GM19397 (cell line): ENCODE measurements around the gene CER1.

Source experiments
- ATAC-seq: cut with Tn5 transposase; IDR thresholded peaks from one replicate; pipeline ENCODE4 v1.9.1; 2021; ENCODE audit warnings: mild to moderate bottlenecking, moderate library complexity; ENCODE audit not compliant: unreplicated experiment

CER1 gene, protein sequence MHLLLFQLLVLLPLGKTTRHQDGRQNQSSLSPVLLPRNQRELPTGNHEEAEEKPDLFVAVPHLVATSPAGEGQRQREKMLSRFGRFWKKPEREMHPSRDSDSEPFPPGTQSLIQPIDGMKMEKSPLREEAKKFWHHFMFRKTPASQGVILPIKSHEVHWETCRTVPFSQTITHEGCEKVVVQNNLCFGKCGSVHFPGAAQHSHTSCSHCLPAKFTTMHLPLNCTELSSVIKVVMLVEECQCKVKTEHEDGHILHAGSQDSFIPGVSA

DNA sequence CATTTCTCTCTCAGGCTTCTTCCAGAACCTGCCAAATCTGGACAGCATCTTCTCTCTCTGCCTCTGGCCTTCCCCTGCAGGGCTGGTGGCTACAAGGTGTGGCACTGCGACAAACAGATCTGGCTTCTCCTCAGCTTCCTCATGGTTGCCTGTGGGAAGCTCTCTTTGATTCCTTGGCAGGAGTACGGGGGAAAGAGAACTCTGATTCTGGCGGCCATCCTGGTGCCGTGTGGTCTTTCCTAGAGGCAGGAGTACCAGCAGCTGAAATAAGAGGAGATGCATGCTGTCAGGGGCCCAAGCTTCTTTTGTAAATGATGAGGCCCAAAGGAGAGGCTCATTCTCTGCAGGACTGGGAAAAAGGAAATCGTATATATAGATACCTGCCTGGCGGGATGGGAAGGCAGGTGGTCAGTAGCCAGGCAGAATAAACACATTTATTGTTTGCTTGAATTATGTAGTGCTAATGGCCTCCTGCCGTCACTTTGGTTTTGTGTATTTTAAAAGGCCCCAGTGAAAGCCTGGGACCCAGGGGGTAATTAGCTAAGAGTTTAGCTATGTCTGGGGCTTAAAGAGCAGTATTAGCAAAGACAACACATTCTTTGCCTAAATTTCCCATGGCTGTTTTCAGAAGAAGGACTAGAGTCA lies at the start of gene CER1:
Gene CER1 (minus strand): TSS at position 343 of the 645 bp plus-strand sequence. CDS start 61 bp downstream, at position 282.
- no peak for ATAC-seq

DNA sequence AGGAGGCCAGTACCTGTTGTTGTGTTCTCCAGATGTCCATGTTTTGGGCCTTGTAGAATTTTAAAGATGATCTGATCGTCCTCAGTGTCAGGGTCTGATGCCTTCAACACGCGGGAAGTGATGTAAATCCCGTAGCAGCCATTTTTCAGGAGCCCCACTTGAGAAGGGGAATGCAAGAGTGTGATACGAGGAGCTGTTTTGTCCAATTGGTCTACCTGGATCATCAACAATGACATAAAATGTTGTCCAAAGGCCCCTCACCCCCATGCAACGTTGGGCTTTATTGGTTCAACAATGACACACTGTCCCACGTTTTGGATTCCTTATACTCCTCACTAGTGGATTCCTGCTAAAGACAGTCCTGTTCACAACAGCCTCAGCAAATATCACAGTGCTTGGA lies 48.1 kb upstream of the CER1 start:
- ATAC-seq, result no peak

DNA sequence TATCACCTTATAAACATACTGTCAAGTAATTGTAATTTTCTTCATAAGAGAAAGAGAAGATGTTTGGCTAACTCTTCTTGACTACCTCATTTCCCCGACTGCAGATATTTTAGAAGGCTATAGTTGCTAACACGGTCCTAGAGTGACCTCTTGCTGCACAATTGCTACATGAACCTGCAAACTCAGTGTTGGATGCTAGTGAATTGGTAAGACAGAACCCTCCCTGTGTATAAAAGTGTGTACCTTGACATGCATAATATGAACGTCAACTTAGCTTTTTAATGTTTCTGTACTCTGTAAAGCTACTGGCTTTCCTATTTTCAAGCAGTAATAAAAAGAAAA lies 46.7 kb upstream of the CER1 start:
- no peak for ATAC-seq

DNA sequence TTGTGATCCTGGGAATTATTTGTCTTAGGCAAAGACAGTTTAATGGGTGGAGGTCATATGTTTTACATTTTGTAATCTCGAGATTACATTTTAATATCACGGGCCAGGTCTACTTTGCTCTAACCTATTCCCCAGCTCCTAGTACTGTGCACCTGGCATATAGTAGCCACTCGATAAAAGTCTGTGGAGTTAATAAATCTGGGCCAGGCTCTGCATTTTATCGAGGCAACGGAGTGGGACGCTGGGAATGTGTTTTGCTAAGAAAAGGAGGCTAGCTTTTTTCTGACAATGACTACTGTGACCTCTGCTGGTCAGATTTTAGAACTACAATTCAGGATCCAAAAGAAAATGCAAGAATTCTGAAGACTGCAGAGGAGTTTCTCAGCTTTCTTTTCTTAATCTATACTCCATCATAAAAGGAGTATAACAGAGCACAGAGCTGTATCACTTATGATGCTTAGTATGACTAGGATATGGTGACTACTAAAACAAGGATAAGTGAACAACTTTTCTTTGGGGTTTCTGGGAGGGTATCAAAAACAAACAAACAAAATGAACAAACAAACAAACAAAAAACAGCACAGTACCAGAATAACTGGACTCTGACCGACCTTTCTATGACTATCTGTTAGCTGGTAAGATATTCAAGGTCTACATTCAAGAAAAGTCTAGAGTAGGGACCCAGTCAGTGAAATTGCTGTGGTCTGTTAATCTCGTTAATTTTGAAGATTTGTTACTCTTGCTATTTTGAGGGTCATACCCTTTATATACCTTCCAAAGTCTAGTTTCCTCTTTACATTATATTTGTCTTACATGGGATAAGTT lies 46.1 kb upstream of the CER1 start:
- no peak for ATAC-seq

DNA sequence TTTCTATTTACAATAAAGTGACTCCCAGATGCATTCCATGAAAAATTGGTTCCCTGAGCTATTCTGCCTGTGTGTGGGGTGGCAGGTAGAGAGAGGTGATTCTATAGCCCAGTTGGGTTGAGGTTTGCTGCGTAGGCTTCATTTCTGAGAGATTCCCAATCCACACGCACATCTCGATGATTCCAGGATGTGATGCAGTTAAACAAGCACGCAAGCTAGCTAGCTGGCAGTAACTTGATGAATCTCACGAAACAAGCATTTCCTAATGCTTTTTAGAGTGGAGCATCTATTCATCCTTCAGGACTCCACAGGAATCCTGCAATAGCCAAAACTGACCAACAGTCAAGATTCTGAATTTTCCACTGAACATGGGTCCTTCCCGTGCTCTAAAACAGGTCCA lies 43.8 kb upstream of the CER1 start:
- no peak for ATAC-seq

DNA sequence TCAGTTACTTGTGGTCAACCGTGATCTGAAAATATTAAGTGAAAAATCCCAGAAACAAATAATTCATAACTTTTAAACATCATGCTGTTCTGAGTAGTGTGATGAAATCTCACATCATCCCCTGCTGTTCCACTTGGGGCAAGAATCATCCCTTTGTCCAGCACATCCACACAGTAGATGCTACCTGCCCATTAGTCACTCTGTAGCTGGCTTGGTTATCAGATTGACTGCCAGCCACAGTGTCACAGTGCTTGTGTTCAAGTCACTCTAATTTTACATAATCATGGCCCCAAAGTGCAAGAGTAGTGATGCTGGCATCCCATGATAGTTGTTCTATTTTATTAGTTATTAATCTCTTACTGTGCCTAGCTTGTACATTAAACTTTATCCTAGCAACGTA lies 39.1 kb upstream of the CER1 start:
- no peak for ATAC-seq

DNA sequence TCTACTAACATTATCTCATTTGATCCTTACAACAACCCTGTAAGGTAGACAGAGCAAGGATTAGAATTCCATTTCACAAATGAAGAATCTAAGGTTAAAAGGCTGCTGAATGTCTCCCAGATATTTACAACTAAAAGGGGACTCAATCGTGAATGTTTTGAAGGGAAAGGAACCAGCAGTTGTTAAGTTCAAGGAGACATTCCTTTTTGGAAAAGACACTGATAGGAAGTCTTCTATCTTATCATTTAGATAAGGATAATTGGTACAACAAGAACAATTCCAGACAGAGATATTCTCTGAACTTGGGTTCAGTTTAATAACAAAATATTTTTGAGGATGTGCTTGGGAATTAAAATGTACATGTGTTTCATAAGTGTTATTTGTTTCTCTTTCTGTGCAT lies 37.5 kb upstream of the CER1 start:
- ATAC-seq, result no peak

DNA sequence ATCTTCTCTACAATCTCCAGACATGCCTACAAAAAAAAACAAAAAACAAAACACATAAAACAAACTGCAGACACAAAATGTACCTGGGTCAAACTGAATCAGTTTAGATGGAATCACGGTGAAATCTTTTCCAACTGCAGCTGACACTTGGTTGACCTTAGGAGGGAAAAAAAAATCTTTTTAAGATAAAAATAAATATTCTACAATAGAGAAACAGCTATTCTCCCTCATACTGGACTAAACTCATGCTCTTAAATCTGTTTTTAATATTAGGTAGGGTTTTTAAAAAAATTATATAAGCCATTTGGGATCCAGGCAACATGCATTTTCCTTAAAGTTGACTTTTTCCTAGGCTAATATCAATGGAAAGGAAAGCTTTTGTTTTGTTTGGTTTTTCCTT lies 33.8 kb upstream of the CER1 start:
- no peak for ATAC-seq

DNA sequence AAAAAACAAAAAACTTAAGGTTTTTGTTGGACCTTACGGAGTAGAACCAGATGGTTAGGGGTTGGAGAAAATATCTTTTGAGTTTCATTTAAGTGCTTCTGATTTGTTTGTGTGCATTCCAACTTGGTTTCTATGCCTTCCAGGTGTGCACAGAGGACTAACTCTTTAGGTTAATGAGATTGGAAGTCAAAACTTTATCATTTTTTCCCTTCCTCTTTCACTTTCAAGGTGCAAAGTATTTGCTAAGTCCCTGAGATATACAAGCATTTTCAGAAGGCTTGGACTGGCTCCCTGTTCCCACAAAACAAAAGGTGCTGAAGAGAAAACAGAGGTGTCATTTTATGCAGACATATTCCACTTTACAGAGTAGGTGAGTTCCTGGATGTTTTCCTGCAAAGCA lies 30.3 kb upstream of the CER1 start:
- ATAC-seq, result no peak

DNA sequence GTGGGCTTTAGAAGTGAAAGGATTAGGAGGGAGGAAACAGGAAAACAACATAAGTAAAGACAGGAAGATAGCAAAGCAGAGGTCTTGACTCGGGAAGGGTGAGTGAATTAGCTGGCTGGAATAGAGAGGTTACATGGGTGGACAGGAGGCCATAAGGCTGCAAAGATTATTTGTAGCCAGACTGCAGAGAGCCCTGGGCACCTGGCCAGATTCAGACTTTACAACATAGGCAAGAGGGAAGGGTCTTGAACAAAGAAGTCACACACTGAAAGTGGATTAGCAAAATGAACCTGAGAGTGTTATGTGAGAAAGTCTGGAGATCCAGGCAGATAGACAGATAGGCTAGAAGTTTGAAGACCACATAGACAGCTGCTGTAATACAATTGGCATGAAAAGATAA lies 29.7 kb upstream of the CER1 start:
- ATAC-seq, result no peak

DNA sequence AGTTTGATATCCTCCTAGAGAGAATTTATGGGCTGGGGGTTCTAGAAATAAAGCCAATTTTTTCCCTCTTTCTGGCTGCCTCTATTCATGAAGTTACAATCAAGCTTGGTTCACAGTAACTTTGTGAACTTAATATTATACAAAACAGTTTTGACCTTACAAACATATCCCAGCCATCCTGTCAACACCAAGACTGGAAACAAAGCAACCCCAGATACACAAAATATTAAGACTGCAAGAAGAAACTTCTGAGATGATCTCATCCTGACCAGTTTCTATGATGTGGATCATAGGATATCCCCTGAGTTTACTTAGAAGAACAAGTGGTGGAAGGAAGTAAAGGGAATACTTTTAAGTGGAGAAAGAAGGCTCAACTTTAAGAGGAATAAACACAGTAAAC lies 28.3 kb upstream of the CER1 start:
- no peak for ATAC-seq

DNA sequence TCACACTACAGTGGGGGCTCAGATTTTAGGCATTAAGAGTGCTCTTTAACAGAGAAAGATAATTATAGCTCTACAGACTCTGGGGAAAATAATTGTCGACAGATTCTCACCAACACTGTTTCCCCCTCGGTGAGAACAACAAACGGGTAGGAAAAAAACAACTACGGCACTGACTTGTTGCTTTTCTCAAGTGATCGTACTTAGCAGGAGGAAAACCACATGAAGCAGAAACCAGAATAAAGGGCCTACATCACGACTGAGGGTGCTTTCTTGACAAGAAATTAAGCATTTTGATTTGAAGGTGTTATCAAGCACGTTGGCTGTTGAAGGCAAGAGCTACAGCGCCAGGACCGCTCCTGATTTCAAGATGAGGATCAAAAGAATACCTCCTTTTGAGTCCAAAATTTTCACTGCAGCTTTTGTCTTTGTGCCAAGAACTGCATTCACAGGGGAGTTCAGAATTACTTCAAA lies 27.2 kb upstream of the CER1 start:
- ATAC-seq, result no peak

DNA sequence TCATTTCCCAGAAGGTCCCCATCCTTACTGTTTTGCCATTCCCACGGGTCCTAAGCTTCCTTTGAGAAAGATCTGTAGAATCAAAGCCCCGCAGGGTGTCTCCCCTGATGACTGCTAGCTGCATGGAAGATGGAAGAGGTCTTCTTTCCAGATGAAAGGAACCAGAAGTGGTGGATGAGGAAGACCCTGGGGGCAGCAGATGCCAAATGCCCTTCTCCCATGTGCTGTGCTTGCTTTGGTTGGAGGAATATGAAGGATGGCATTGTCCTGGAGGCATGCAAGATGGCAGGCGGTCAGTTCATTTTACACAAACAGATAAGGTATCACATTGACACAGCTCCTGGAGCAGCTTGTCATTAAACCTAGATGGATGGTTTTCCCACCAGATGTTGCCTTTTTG lies 25.8 kb upstream of the CER1 start:
- no peak for ATAC-seq

DNA sequence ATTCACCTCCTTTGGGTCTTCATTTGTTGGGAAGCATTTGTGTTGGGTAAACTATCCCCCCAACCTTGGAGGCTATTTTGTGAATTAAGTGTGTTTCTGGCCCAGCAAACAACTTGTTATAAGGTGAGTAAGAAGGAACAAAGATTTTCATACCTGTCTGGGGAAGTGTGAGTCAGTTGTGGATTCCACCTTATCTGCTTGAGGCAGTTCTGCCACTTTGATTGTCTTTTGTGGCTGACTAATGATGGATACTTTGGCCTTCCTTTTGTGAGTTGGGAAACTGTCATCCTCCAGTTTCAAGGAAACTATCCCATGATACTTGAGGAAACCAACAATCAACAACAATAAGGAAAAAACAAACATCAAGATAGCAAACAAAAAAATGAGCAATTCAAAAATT lies 24.6 kb upstream of the CER1 start:
- ATAC-seq, result no peak

DNA sequence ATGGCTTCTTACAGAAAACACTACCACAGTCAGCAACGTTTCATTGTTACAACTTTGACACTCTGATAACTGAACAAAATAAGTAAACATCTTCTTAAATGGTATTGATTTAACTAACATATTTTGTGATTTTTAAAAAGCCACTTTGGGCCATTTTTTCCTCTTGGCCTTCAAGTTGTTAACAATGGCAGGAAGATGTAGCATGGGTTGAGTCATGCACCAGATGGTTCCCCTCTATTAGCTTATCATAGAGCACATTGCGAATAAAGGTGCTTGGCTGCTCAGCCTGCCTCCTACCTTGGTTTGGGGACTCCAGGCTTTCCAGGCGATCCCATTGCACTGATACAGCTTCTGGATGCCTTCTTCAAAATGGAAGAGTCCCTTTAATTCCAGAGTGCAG lies 24.1 kb upstream of the CER1 start:
- ATAC-seq, result no peak

DNA sequence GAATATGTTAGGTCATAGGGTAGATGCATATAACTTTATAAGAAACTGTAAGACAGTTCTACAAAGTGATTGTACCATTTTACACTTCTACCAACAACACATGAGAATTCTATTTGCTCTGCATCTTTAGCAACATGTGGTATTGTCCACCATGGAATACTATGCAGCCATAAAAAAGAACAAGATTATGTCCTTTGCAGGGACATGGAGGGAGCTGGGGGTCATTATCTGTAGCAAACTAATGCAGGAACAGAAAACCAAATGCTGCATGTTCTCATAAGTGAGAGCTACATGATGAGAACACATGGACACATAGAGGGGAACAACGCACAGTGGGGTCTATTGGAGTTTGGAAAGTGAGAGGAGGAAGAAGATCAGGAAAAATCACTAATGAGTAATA lies 22.2 kb upstream of the CER1 start:
- no peak for ATAC-seq

DNA sequence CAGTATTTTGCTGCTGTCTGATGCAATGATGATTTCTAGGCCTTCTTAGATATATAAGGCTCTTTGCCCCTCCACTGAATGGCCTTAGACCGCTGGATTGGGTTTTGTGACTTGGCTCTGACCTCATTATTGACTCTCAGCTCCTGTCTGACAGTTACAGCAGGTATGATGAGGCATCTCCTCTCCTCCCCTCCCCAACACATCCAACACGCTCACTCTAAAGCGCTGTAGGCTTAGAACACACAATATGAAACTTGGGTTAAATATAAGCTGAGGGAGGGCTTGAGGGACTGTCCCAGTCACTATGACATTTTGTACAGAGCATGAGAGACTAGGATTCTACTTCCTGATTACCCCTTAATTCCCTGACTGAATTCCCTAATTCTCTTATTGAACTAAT lies 18.8 kb upstream of the CER1 start:
- peak; percentile 68 for ATAC-seq

DNA sequence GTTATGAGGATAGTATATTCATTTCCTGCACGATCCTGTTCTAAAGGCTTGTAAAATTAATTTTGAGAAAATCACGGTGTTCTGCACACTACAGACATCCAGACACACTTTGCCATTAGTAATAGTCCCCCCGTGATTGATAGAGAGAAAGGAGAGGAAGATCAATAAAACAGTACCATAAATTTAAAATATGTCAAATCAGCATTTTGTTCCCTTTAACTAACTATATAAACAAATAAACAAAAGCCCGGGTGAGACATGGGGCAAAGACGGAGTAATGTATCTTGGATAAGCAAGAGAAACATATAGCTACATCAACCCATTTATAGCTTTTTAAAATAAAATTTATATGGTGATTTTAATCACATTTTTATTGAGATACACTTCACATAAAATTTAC lies 10.6 kb upstream of the CER1 start:
- ATAC-seq, result no peak

DNA sequence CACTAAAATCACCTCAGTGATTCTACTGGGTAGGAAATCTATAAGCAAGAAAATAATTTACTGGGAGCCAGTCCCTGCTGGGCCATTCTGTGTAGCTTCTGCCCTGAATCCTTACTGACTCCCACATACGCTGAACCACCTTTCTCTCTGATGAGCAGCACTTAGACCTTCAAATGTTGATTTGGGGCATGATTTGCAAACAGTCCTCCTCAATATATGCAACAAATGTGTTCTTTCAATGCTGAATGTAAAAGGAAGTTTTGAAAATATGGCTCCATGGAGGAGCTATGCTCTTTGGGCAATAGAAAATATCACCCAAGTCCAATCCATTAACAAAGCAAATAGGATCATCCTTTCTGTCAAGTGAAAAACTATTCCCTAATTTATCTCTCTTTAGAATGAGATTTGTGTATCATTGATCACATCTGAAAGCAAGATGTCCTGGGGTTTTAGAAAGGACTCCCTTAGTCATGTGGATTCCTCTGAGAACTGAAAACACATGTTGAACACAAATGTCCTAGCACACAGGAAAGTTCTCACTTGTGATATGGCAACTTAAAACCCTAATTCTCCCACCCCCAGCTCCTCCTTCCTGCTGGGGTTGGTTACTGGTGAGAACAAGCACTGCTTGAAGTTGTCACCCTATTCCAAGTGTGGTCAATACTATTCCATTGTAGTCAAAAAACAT lies 8.9 kb upstream of the CER1 start:
- ATAC-seq, result no peak

DNA sequence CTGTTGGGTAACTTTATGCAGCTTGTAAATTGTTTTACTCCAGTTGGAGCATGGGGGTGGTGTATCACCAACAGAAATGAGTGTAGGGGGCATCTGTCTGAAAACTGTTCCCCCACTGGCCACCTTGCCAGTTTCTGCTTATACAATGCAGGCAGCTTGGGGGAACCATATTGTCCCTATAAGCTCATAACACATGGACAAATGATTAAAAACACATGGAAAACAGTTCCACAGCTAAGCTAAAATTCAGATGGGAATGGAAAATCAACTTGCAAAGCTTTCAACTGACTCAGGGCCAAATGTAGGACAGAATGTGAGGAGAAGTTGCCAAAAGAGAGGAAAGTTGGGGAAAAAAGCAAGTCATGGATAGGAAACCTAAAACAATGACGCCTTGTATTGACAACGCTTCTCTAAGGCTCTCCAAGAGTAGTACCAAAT lies 7.9 kb upstream of the CER1 start:
- no peak for ATAC-seq

DNA sequence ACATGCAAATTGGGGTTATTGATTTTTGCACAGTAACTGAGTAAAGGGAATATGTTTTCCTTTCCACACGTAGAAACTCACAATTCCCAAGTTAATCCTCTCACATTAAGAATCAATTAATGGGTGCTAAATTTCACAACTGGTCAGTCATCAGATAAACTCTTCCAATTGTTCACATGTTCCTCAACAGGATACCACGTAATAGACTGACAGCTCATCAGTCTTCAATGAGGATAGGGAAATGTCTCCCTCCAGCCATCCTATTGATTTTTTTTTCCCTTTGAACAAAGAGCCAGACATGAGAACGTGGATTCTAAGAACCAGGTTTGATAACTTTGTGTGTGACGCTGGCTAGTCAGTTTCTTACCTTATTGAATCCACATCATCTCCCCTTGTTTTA lies 768 bp upstream of the CER1 start:
- ATAC-seq, result no peak
